Kidney tubule cell (primary cell): ENCODE measurements around the gene ANKHD1.
"Not testable (repeated sequence)": the region's sequence is repeated elsewhere in the genome, so short reads cannot be mapped to it uniquely, and the experiment has no call there.

Experiments used
- DNase-seq: peaks from one replicate; pipeline ENCODE4 v3.0.0-alpha.2; 2018; ENCODE audit warnings: low spot score

Gene ANKHD1

GRCh38 chr5:140564196-140565023 is 162.8 kb downstream of the ANKHD1 start, which contains the start of the genes APBB3 and SLC35A4:
Gene APBB3 (minus strand): TSS chr5:140564598. CDS start chr5:140564245, 353 bp downstream.
Gene SLC35A4 (plus strand): TSS chr5:140564828. CDS start chr5:140567170, 2,342 bp downstream.
- peak; percentile 99 for DNase-seq

- peak; percentile 63 for DNase-seq
These were observed 163.6 kb downstream of the ANKHD1 start for GRCh38 chr5:140565024-140565779.

GRCh38 chr5:140565780-140566095 is 164.1 kb downstream of the ANKHD1 start:
- no peak for DNase-seq

GRCh38 chr5:140566665-140567064 is 165.0 kb downstream of the ANKHD1 start:
- DNase-seq: no peak

- DNase-seq: no peak
These were observed 165.6 kb downstream of the ANKHD1 start for GRCh38 chr5:140567136-140567818.

- DNase-seq: no peak
These were observed 166.2 kb downstream of the ANKHD1 start for GRCh38 chr5:140567871-140568270.

- DNase-seq: no peak
These were observed 166.9 kb downstream of the ANKHD1 start for GRCh38 chr5:140568443-140569063.

GRCh38 chr5:140569197-140569596 is 167.6 kb downstream of the ANKHD1 start:
- no peak for DNase-seq

- DNase-seq: no peak
These were observed 168.4 kb downstream of the ANKHD1 start for GRCh38 chr5:140570058-140570457.

- DNase-seq: no peak
These were observed 168.9 kb downstream of the ANKHD1 start for GRCh38 chr5:140570488-140570887.

GRCh38 chr5:140571105-140571504 is 169.5 kb downstream of the ANKHD1 start:
- DNase-seq: no peak

GRCh38 chr5:140573683-140574082 is 172.1 kb downstream of the ANKHD1 start:
- no peak for DNase-seq

- DNase-seq: no peak
These were observed 172.5 kb downstream of the ANKHD1 start for GRCh38 chr5:140574165-140574564.

GRCh38 chr5:140575309-140575708 is 173.7 kb downstream of the ANKHD1 start:
- no peak for DNase-seq

GRCh38 chr5:140576776-140577201 is 175.2 kb downstream of the ANKHD1 start:
- DNase-seq: no peak

GRCh38 chr5:140579188-140579747 is 177.6 kb downstream of the ANKHD1 start:
- not testable (repeated sequence) for DNase-seq

GRCh38 chr5:140587495-140587894 is 185.9 kb downstream of the ANKHD1 start:
- no peak for DNase-seq

GRCh38 chr5:140588311-140589070 is 186.9 kb downstream of the ANKHD1 start:
- no peak for DNase-seq
